ENCODE results near the gene ATP10A.
"Not testable (repeated sequence)": the region's sequence is repeated elsewhere in the genome, so short reads cannot be mapped to it uniquely, and the experiment has no call there.

Gene ATP10A

GRCh38 chr15:25771736-25772135 is 91.4 kb downstream of the ATP10A start:
- DNase-seq, result not testable (repeated sequence)

DNA sequence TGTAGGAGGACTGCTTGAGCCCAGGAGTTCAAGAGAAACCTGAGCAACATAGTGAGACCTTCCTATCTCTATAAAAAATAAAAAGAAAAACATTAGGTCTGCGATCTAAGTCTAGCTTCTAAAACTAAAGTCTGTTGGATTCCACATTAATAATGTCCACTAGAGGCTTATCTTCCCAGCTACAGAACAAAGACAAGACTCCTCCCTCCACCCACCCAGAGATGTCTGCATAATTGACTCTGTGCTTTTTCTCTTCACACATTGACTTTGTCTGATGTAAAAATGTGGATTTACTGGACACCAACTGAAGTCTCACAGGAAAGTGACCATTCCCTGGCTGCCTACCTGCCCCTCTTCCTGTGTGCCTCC is 91.8 kb downstream of the ATP10A start:
- DNase-seq, result no peak

GRCh38 chr15:25770618-25771337 is 92.3 kb downstream of the ATP10A start:
- DNase-seq, result no peak

GRCh38 chr15:25770031-25770430 is 93.1 kb downstream of the ATP10A start:
- DNase-seq, result no peak

- no peak for DNase-seq
These were observed 94.9 kb downstream of the ATP10A start for GRCh38 chr15:25768271-25768670.

DNA sequence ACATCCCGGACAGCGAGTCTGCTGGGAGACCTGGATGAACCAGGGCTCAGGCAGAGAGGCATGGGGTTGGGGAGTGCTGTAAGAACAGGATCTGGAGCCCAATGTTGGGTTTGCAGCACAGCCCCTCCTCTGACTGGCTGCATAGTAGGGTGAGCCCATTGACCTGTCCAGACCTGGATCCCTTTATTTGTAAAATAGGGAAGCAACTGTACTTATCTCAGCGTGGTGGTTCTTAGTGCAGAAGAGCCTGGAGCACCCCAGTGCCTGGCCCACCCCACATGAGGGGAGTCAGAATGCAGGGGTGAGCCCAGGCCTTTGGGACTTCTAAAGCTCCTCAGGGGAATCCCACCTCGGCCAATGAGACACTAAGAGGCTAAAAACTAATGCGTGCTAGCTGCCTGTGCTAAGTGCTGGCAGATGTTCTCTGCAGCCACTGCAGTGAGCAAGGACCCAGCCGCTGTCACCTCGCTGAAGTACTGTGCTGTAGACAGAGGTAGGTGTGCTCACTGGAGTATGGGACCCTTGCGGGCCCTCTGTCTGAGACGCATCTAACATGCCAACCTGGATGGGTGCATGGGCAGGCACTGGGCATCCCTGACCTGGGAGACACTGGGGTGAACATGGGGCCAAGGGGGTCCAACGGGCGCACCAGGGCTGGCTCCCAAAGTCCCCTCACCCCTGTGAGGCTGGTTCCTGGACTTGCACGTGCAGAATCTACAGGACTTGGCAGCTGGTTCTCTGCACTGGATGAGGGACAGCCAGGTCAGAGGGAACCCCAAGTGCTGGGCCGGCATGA is 95.6 kb downstream of the ATP10A start:
- DNase-seq, result no peak

GRCh38 chr15:25766417-25766816 is 96.7 kb downstream of the ATP10A start:
- no peak for DNase-seq

GRCh38 chr15:25764980-25765735 is 98.0 kb downstream of the ATP10A start:
- DNase-seq, result no peak

DNA sequence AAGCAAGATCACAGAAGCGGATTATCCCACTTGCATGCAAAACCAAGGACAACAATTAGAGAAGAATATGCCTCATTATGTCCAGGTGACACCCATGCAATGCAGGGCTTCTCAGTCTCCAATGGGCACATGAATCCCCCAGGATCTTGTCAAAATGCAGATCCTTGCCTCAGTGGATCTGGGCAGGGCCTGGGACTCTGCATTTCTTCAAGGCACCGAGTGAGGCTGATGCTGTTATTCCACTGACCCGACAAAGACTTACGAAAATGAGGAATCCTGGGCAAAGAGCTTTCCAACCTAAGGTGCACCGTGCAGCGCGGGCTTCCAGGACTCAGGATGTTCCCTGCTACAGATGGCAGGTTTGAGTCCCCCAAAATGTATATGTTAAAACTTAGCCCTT is 99.2 kb downstream of the ATP10A start:
- DNase-seq, result no peak

DNA sequence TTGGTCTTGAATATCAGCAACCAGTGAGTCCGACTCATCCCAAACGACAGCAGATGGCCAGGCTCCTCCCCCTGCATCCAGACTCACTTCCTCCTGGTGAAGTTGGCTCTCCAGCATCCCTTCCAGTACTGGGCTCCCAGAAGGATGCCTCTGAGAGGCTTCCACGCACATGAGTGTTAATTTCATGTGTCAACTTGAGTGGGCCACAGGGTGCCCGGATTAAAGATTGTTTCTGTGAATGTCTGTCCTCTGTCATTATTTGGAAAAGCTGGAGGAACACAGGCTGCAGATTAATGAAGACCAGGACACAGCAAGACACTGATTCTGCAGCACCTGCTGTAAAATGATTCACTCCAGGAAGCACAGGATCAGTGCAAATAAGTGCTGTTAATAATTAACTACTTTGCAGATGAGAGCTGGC is 99.8 kb downstream of the ATP10A start:
- no peak for DNase-seq

GRCh38 chr15:25761971-25762662 is 101.0 kb downstream of the ATP10A start:
- DNase-seq, result peak; percentile 84

DNA sequence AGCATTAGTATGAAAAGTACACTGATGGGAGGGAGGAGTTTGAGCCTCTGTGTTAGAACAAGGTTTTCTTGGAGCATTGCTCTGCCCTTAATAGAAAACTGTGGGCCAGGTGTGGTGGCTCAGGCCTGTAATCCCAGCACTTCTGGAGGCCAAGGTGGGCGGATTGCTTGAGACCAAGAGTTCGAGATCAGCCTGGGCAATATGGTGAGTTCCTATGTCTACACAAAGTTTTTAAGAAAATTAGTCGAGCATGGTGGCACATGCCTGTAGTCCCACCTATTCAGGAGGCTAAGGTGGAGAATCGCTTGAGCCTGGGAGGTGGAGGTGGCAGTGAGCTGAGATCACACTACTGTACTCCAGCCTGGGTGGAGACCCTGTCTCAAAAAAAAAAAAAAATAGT is 103.7 kb downstream of the ATP10A start:
- no peak for DNase-seq

DNA sequence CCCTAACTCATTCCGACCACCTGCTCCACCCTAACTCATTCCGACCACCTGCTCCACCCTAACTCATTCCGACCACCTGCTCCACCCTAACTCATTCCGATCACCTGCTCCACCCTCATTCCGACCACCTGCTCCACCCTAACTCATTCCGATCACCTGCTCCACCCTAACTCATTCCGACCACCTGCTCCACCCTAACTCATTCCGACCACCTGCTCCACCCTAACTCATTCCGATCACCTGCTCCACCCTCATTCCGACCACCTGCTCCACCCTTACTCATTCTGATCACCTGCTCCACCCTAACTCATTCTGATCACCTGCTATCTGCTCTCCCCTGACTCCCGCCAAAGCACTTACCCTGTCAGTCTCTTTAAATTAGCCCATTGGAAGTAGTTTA is 104.5 kb downstream of the ATP10A start:
- not testable (repeated sequence) for DNase-seq

DNA sequence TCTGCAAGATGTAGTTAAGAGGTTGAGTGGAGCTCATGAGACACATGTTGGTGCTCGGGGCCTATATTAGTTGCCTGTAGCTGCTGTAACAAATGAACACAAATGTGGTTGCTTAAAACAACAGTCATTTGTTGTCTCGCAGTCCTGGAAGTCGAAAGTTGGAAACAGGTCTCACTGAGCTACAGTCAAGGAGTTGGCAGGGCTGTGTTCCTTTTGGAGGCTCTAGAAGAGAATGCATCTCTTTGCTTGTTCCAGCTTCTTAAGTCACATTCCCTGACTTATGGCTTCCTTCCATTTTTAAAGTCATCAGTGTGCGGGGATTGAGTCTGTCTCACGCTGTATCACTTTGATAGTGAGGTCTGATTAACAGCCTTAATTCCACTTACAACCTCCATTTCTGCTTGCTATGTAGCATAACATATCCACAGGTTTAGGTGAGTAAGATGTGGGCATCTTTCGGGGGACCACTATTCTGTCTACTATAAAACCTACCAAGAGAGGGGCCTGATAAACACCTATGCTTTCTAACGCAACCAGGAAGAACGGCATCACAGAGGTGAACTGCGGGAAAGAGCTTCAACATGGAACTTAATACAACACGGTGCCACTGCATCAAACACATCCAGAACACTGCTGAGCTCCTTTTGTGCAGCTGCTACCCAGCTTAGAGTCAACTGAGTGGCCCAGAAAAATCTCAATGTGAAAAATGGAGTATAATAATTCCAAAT is 119.4 kb downstream of the ATP10A start:
- DNase-seq, result no peak

GRCh38 chr15:25742776-25743547 is 120.2 kb downstream of the ATP10A start:
- no peak for DNase-seq

DNA sequence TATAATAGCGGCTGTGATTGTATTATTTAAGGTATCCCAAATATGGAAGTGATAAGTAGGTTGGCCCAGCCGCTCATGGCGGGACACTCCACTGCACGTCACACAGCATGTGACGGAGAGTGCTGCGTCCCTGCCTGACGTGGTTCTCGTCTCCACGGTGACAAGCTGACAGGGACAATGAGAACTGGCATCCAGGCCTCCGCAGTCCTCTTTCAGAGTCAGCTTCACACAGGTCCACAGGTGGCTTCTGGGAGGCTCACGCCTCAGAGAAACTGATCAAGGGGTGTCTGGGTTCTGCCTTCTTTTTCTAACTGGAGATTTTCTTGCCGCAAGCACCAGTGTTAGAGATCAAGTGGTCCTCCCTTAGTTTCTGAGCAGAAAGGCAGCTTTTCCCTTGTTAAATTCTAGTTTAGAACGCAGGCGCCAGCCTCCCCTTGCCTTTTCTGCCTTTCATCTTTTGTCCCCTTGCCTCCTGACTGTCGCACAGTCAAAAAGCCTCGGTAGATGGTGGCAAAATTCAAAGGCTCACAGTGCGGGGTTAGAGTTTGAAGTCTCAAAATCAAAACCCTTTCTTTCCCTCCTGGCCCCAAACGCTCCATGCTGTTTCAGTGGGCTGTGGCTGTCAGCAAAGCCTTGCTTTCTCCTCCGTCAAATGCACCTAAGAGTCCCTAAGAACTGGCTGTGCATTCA is 120.9 kb downstream of the ATP10A start:
- no peak for DNase-seq

DNA sequence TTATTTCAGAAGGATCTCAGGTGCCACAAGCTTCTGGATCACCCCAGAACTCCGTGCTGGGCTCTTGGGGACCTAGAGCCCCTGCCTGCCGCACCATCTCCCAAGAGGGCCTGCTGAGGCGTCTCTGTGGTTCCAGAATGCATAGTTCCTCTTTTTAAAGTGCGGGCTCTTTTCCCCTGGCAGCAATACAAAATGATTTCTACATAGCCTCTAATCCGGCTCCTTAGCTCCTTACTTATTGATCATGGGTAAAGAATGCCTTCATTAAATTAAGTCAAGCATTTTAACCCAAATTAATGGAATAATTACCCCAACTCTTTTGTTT is 121.9 kb downstream of the ATP10A start:
- peak; percentile 50 for DNase-seq

DNA sequence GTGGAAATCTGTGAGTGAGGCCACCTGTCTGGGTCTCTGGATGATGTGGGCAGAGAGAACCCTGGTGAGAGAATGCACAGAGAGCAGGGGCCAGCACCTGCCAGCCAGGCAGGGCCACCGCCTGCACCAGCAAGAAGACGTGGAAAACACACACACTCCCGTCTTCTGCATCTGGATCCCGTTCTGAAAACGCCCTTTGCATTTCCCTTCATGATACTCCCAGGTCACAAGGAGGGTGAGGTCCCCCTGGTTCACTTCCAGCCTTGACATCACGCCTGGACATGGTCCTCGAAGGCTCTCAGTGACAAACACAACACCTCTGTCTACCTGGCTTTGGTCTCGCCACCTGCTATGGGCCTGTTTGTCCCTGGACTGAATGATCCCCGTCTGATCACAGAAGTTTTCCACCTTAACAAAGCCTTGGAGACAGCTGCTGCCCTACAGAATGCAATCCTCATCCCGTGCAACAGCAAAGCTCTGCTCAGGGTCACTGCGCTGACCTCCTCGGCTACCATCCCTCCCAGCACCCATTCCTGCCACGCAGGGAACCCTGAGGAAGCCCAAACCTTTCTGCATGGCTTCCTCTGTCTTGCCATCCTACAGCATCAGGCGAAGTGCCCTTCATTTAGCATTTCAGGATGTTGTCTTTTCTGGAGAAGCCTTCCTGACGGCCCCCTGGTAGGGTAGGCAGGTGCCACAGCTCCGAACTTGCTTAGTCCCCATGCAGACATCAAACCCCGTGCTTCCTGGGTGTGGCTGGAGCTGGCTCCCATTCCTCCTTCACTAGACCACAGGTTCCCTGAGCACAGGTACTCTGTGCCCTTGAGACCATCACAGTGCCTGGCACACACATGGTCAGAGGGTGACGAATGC is 122.5 kb downstream of the ATP10A start:
- no peak for DNase-seq

- no peak for DNase-seq
These were observed 123.4 kb downstream of the ATP10A start for GRCh38 chr15:25739687-25740121.

Measured in suppressor macrophage treated with lipopolysaccharide for 4 hours (primary cell).